ENCODE data around the gene GIMD1.
"Not testable (repeated sequence)": the region's sequence is repeated elsewhere in the genome, so short reads cannot be mapped to it uniquely, and the experiment has no call there.

Gene GIMD1

DNA sequence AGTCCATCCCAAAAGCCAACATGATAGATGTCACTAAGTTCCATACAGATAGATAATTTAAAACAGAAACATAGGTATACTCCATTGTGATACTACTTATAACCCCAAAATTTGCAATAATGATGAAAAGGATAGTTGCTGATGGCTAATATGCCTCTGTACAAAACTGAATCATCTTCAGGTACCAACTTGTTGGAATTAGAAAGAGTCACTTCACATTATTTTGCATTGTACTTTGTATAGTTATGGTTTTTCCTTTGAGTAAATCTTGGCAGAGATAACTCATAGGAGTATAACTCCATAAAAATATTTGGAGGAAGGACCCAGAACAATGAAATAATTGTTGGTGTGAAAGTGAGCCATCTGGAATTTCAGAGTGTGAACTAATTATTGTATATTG, 17.6 kb downstream of the GIMD1 start:
- no peak for DNase-seq (ENCODE audit: low read depth in 2 of 2, low spot score in 1 of 2)

- no peak for DNase-seq (ENCODE audit: low read depth in 2 of 2, low spot score in 1 of 2)
Observed at GRCh38 chr4:106347167-106347566, 21.4 kb downstream of the GIMD1 start.

DNA sequence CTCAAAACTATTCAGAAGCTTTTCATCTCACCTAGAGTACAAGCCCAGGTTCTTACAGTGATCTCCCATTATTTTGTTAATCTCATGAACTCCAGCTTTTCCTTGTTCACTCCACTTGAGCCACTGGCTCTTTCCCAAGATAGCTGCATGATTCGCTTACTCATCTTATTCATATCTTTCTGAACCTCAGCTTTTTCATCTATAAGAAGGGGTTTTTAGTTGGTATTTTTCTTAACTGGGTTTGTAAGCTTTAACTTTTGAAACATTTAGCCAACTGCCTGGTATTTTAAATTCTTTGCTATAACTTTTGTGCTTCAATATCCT, 24.0 kb downstream of the GIMD1 start:
- DNase-seq (ENCODE audit: low read depth in 2 of 2, low spot score in 1 of 2), result no peak

- no peak for DNase-seq (ENCODE audit: low read depth in 2 of 2, low spot score in 1 of 2)
Observed at GRCh38 chr4:106343865-106344646, 24.5 kb downstream of the GIMD1 start.

DNA sequence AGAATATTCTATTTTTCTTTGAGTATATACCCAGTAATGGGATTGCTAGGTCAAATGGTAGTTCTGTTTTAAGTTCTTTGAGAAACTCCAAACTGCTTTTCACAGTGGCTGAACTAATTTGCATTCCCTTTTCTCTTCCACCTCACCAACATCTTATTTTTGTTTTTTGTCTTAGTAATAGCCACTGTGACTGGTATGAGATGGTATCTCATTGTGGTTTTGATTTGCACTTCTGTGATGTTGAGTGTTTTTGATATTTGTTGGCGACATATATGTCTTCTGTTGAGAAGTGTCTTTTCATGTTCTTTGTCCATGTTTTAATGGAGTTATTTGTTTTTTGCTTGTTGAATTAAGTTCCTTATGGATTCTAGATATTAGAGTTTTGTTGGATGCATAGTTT, 27.8 kb downstream of the GIMD1 start:
- DNase-seq (ENCODE audit: low read depth in 2 of 2, low spot score in 1 of 2), result no peak

DNA sequence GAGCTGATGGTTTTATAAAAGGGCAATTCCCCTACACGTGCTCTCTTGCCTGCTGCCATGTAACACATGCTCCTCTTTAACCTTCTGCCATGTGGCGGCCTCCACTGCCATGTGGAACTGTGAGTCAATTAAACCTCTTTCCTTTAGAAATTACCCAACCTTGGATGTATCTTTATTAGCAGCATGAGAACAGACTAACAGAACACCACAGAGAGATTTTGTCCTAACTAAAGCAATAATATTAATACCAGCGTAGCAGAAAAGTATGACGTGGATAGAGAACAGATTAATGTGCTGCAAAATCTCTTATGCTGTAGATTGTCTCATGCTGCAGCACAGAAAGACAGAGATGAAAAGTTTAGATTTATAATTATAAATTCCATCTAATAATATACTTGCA, 29.1 kb downstream of the GIMD1 start:
- no peak for DNase-seq (ENCODE audit: low read depth in 2 of 2, low spot score in 1 of 2)

DNA sequence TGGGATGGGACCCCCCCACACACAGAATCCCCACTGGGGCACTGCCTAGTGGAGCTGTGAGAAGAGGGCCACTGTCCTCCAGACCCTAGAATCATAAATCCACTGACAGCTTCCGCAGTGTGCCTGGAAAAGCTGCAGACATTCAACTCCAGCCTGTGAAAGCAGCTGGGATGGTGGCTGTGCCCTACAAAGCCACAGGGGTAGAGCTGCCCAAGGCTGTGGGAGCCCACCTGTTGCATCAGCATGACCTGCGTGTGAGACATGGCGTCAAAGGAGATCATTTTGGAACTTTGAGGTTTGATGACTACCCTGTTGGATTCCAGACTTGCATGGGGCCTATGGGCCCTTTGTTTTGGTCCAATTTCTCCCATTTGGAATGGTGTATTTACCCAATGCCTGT, 29.9 kb downstream of the GIMD1 start:
- no peak for DNase-seq (ENCODE audit: low read depth in 2 of 2, low spot score in 1 of 2)

- DNase-seq (ENCODE audit: low read depth in 2 of 2, low spot score in 1 of 2), result no peak
Observed at GRCh38 chr4:106337916-106338315, 30.7 kb downstream of the GIMD1 start.

DNA sequence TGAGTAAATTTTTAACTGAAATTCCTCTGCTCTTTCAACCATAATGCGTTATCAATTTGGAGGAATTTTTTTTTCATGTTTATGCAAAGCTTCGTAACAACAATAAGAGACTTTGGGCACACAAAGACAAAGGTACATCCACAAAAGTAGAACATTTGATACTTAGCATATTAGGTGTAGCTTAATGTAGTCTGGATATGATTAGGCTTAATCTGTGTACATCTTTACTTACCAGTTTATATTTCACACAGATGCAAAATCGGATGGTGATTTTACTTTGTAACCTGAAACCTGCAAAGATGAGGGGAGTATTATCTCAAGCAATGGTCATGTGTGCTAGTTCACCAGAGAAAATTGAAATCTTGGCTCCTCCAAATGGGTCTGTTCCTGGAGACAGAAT, 32.0 kb downstream of the GIMD1 start:
- no peak for DNase-seq (ENCODE audit: low read depth in 2 of 2, low spot score in 1 of 2)

DNA sequence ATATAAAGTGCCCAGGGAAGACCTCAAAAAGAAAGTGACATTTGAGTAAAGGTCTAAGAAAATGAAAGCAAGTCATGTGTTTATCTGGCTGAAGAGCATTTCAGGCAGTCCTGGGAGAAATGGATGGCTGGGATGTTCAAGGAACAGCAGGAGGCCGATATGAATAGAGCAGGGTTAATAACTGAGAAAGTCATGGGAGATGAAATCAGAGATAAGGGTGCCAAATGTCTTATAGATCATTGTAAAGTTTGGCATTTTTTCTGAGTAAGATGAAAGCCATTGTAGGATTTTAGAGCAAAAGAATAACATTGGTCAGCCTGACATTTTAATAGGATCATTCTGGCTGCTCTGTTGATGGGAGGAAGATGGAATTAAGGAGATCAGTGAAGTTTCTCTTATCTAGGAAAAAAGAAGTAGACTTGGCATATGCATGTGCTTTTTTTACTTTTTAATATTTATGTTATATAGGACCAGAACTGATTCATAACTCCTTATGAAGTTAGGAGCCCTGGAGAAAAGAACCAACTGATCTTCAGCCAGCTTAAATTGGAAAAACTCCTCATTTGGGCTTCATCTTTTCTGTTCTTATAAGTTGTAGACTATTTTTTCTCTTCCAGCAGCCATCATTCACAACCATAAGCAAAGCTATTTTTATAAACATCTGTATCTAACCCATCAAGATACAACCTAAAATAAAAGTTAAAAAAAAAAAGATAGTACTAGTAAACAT, 33.7 kb downstream of the GIMD1 start:
- DNase-seq (ENCODE audit: low read depth in 2 of 2, low spot score in 1 of 2), result no peak

- DNase-seq (ENCODE audit: low read depth in 2 of 2, low spot score in 1 of 2), result no peak
Observed at GRCh38 chr4:106333186-106333585, 35.4 kb downstream of the GIMD1 start.

- no peak for DNase-seq (ENCODE audit: low read depth in 2 of 2, low spot score in 1 of 2)
Observed at GRCh38 chr4:106329041-106329618, 39.4 kb downstream of the GIMD1 start.

DNA sequence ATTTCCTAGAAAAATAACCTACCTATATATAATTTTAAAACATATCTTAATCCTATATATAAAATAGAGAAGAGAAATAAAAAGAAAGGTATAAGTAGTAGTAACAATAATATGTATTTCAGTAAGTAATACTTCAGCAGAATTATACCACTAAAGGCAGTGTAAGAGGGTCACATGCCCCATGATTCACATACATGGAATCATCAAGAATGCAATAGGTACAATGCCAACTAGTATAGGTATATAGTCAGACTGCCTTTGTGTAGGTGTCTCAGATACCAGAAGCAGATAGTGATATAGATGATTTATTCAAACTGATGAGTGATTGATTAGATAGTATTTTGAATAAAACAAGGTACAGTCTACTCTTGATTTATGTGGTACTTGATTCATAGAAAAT, 42.8 kb downstream of the GIMD1 start:
- no peak for DNase-seq (ENCODE audit: low read depth in 2 of 2, low spot score in 1 of 2)

- DNase-seq (ENCODE audit: low read depth in 2 of 2, low spot score in 1 of 2), result no peak
Observed at GRCh38 chr4:106323119-106323518, 45.5 kb downstream of the GIMD1 start.

DNA sequence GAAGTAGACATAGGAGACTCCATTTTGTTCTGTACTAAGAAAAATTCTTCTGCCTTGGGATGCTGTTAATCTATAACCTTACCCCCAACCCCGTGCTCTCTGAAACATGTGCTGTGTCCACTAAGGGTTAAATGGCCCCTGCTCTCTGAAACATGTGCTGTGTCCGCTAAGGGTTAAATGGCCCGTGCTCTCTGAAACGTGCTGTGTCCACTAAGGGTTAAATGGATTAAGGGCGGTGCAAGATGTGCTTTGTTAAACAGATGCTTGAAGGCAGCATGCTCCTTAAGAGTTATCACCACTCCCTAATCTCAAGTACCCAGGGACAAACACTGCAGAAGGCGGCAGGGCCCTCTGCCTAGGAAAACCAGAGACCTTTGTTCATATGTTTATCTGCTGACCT, 46.8 kb downstream of the GIMD1 start:
- not testable (repeated sequence) for DNase-seq (ENCODE audit: low read depth in 2 of 2, low spot score in 1 of 2)

DNA sequence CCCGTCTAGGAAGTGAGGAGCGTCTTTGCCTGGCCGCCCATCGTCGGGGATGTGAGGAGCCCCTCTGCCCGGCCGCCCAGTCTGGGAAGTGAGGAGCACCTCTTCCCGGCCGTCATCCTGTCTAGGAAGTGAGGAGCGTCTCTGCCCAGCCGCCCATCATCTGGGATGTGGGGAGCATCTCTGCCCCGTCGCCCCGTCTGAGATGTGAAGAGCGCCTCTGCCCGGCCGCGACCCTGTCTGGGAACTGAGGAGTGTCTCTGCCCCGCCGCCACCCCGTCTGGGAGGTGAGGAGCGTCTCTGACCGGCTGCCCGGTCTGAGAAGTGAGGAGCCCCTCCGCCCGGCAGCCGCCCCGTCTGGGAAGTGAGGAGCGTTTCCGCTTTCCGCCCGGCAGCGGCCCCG, 47.4 kb downstream of the GIMD1 start:
- DNase-seq (ENCODE audit: low read depth in 2 of 2, low spot score in 1 of 2), result not testable (repeated sequence)

DNA sequence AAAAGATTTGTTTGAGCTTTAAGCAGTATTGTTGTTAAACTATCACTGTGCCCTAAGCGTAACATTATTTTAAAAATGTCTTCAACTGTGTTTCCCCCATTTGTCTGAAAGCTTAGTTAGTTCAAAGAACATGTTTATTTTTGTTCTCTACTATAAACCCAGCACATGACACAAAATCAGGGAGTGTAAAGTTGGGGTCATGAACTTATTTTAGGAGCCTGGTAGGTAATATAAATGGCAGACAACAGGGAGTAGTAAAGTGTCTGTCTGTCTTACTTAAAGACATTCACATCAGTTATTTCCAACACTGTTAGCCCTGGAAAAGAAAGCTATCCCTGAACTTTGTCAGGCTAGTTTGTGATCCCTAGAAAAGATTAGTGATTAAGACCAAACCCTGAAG, 48.3 kb downstream of the GIMD1 start:
- DNase-seq (ENCODE audit: low read depth in 2 of 2, low spot score in 1 of 2), result no peak

GRCh38 chr4:106318511-106318910, 50.1 kb downstream of the GIMD1 start:
- no peak for DNase-seq (ENCODE audit: low read depth in 2 of 2, low spot score in 1 of 2)

- no peak for DNase-seq (ENCODE audit: low read depth in 2 of 2, low spot score in 1 of 2)
Observed at GRCh38 chr4:106317815-106318214, 50.8 kb downstream of the GIMD1 start.

GRCh38 chr4:106316773-106317409, 51.7 kb downstream of the GIMD1 start:
- no peak for DNase-seq (ENCODE audit: low read depth in 2 of 2, low spot score in 1 of 2)

DNA sequence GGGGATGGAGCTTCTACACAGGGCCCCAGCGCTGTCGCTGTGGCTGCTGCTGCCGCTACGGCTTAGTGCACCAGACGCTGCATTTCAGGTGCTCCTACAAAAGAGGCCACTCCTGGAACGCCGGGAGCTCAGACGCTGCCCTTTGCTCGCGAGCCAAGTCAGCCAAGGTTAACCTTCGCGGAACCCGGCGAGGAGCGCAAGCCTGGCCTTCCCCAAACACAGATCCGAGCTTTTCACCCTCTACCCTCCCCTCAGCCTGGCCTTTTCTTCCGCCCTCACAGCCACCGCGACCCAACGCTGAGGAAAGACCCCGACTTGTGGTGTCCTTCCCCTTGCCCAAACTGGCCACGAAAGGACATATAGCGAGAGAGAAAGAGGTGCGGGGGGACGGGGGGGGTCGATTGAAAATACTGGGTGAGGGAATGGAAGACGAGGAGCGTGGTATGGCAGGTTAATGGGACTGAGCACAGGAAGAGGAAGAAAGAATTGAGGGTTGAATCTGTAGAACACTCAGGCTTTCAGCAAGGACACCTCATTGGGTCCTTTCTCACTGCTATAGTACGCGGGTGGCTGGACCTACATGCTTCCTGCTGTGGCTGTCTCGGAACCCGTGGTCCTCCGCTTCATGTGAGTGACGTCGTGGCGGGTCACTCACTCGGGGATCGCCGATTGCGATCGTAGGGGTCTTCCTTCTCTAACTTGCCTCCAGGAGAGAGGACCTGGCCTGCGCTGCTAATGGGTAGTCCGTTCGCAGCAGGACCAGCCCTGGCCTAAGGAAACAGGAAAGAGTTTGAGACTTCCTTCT, 52.4 kb downstream of the GIMD1 start, which contains the start of the genes AIMP1 and TBCK:
Gene AIMP1 (plus strand): TSS at position 583 of the 805 bp plus-strand sequence. CDS start 8,460 bp downstream, outside the sequence.
Gene TBCK (minus strand): TSS at position 242 of the 805 bp plus-strand sequence. CDS start 7,249 bp downstream, outside the sequence.
- peak; percentile 74 to 79 for DNase-seq (ENCODE audit: low read depth in 2 of 2, low spot score in 1 of 2)

Measured in stimulated activated CD8-positive, alpha-beta memory T cell treated with anti-CD3 and anti-CD28 coated beads, Interleukin-4, amount 100 ng/mL, for 4 hours (primary cell).